Colon (tissue), 2 donors: ENCODE data around the gene DNAJC11.
"Not testable (repeated sequence)": the region's sequence is repeated elsewhere in the genome, so short reads cannot be mapped to it uniquely, and the experiment has no call there.

Source experiments
- FAIRE-seq: peaks from 2 replicates; lab custom pipeline; 2012; peaks lifted over from hg19 to GRCh38; lab: Jason Lieb, UNC
- donor health status: control.
- donor health status: control.

The DNAJC11 gene

GRCh38 chr1:6652986-6653385, 48.6 kb downstream of the DNAJC11 start:
- FAIRE-seq = no peak

GRCh38 chr1:6651909-6652308, 49.7 kb downstream of the DNAJC11 start:
- no peak for FAIRE-seq

- no peak for FAIRE-seq
Observed at GRCh38 chr1:6648556-6648955, 53.1 kb downstream of the DNAJC11 start.

GRCh38 chr1:6646499-6647148, 55.0 kb downstream of the DNAJC11 start:
- FAIRE-seq = no peak

GRCh38 chr1:6645018-6645417, 56.6 kb downstream of the DNAJC11 start:
- FAIRE-seq = no peak

- not testable (repeated sequence) for FAIRE-seq
Observed at GRCh38 chr1:6640867-6641266, 60.7 kb downstream of the DNAJC11 start.

GRCh38 chr1:6638226-6638625, 63.4 kb downstream of the DNAJC11 start:
- FAIRE-seq = no peak

GRCh38 chr1:6637770-6638169, 63.8 kb downstream of the DNAJC11 start:
- no peak for FAIRE-seq

- FAIRE-seq = not testable (repeated sequence)
Observed at GRCh38 chr1:6636778-6637177, 64.8 kb downstream of the DNAJC11 start.

GRCh38 chr1:6635910-6636760, 65.5 kb downstream of the DNAJC11 start:
- no peak for FAIRE-seq

- FAIRE-seq = no peak
Observed at GRCh38 chr1:6635161-6635909, 66.3 kb downstream of the DNAJC11 start.

GRCh38 chr1:6634371-6635052, 67.1 kb downstream of the DNAJC11 start:
- no peak for FAIRE-seq

GRCh38 chr1:6632588-6633514, 68.8 kb downstream of the DNAJC11 start:
- FAIRE-seq = no peak

- no peak for FAIRE-seq
Observed at GRCh38 chr1:6631058-6631457, 70.6 kb downstream of the DNAJC11 start.

GRCh38 chr1:6630027-6630426, 71.6 kb downstream of the DNAJC11 start:
- FAIRE-seq = no peak

- no peak for FAIRE-seq
Observed at GRCh38 chr1:6628971-6629479, 72.6 kb downstream of the DNAJC11 start.

- FAIRE-seq = no peak
Observed at GRCh38 chr1:6627841-6628545, 73.6 kb downstream of the DNAJC11 start.

GRCh38 chr1:6627031-6627430, 74.6 kb downstream of the DNAJC11 start:
- no peak for FAIRE-seq

GRCh38 chr1:6625584-6626149, 75.9 kb downstream of the DNAJC11 start:
- FAIRE-seq = no peak
